ENCODE results near the gene SYNGR3.

- no peak for TF ChIP-seq EZH2phosphoT487 (IDR thresholded peaks at IDR 0.05; ENCODE audit: borderline replicate concordance, low read length)
- TF ChIP-seq CTCF (IDR thresholded peaks at IDR 0.05; ENCODE audit: low read depth, low read length, poor library complexity, severe bottlenecking): no peak
Measured at GRCh38 chr16:1976951-1977874, 12.6 kb upstream of the SYNGR3 start.
